Epithelial cell of esophagus (primary cell): ENCODE measurements around the gene SLC7A1.
A peak's percentile ranks its signal among the peaks of the same experiment; 100 is the strongest.

Source experiments
- DNase-seq: peaks from one replicate; pipeline ENCODE4 v3.0.0; 2010; ENCODE audit warnings: low read depth
- H3K4me3 ChIP-seq: 2 replicates; pipeline ENCODE4 v1.5.1; 2011; ENCODE audit warnings: mild to moderate bottlenecking, low read length, control low read depth
- TF ChIP-seq, protein P1 (sequence below): IDR thresholded peaks from 2 replicates; pipeline ENCODE4 v1.5.1; 2011; ENCODE audit warnings: low read depth, mild to moderate bottlenecking, low read length, control low read depth, inconsistent platforms; ENCODE audit not compliant: insufficient read depth; ENCODE audit errors: missing control alignments

SLC7A1 gene

GRCh38 chr13:29473166-29473565, 122.3 kb downstream of the SLC7A1 start:
- no peak for DNase-seq
- TF ChIP-seq, protein P1, sequence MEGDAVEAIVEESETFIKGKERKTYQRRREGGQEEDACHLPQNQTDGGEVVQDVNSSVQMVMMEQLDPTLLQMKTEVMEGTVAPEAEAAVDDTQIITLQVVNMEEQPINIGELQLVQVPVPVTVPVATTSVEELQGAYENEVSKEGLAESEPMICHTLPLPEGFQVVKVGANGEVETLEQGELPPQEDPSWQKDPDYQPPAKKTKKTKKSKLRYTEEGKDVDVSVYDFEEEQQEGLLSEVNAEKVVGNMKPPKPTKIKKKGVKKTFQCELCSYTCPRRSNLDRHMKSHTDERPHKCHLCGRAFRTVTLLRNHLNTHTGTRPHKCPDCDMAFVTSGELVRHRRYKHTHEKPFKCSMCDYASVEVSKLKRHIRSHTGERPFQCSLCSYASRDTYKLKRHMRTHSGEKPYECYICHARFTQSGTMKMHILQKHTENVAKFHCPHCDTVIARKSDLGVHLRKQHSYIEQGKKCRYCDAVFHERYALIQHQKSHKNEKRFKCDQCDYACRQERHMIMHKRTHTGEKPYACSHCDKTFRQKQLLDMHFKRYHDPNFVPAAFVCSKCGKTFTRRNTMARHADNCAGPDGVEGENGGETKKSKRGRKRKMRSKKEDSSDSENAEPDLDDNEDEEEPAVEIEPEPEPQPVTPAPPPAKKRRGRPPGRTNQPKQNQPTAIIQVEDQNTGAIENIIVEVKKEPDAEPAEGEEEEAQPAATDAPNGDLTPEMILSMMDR = no peak
- no peak overlapping the region for H3K4me3 ChIP-seq

- TF ChIP-seq, protein P1 = peak; percentile 100
- H3K4me3 ChIP-seq = no peak overlapping the region
- peak; percentile 72 for DNase-seq
These were observed 123.0 kb downstream of the SLC7A1 start for GRCh38 chr13:29472332-29472961.

- TF ChIP-seq, protein P1 = no peak
- no peak overlapping the region for H3K4me3 ChIP-seq
- no peak for DNase-seq
These were observed 123.9 kb downstream of the SLC7A1 start for GRCh38 chr13:29471551-29471950.

GRCh38 chr13:29465741-29466293, 129.7 kb downstream of the SLC7A1 start:
- TF ChIP-seq, protein P1 = no peak
- H3K4me3 ChIP-seq = no peak overlapping the region

DNA sequence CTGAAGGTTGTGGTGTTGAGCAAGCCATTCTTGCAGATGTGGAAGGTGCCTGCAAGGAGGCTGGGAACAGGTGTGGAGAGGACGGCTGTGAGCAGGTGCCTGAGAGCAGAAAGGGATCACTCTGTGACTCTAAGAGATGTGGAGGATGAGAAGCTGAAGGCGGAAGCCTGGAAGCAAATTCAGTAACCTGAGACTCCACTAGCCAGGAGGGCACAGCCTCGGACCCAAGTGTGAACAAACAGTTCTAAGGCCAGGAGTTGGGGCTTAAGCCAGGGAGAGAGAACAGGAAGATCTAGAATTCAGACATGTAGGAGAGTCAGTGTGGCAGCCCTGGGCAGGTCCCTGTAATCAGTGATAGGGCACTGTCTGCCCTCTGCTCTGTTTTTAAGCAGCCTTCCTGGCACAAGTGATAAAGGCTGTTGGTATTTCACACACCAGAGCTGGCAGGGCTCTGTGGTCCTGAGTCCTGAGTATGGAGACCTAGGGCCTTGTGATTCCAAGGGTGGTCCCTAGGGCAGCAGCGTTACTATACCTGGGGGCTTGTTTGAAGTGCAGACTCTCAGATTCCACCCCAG, 131.3 kb downstream of the SLC7A1 start:
- H3K4me3 ChIP-seq = no peak overlapping the region
- TF ChIP-seq, protein P1 = no peak
- DNase-seq = no peak

More at GRCh38 chr13:29465741-29466293, 129.7 kb downstream of the SLC7A1 start:
- peak; percentile 42 for DNase-seq

DNA sequence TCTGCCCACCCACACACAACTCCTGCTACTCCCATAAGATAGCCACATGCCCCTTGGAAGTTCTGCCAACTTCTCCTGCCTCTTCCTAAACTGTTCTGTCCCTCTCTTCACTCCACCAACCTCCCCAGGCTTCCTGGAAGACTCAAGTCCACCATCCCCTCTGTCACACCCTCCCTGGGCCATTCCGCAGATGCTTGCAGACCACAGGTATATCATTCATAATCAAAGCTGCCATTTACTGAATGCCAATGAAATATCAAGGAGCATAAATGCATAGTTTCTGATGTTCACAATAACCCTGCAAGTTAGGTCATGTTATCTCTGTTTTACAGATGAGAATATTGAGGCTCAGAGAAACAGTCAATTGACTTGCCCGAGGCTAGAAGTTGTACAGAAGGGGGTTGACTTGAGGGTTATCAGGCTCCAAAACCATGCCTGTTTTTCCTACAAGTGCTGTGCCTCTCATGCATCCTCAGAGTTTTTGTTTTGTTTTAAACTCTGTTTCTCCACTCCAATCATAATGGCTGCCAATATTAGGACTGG, 135.6 kb downstream of the SLC7A1 start:
- TF ChIP-seq, protein P1 = no peak
- DNase-seq = peak; percentile 8

More for the DNA sequence above, 135.6 kb downstream of the SLC7A1 start:
- H3K4me3 ChIP-seq = no peak overlapping the region
